GM12872 (cell line): ENCODE results near the gene FAM53A.

ENCODE experiments used
- TF ChIP-seq, protein P1 (sequence below): IDR thresholded peaks from 3 replicates; pipeline ENCODE4 v1.5.1; 2011; ENCODE audit warnings: low read depth, mild to moderate bottlenecking, low read length, moderate library complexity; ENCODE audit not compliant: insufficient read depth

FAM53A gene

DNA sequence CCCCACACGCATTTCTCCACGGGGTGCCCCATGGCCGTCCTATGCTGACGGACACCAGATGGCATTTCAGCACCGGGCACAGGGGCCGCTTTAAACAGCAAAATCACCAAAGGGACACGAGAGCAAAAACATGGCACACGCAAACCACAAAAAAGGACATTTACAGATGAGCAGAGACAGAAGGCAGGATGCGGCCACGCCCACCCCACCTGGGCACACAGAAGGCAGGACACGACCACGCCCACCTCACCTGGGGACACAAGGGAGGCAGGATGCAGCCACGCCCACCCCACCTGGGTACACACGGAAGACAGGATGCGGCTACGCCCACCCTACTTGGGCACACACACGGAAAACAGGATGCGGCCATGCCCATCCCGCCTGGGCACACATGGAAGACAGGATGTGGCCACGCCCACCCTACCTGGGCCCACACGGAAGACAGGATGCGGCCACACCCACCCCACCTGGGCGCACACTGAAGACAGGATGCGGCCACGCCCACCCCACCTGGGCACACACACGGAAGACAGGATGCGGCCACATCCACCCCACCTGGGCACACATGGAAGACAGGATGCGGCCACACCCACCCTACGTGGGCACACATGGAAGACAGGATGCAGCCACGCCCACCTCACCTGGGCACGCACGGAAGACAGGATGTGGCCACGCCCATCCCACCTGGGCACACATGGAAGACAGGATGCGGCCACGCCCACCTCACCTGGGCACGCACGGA, 69.1 kb downstream of the FAM53A start:
- TF ChIP-seq, protein P1, sequence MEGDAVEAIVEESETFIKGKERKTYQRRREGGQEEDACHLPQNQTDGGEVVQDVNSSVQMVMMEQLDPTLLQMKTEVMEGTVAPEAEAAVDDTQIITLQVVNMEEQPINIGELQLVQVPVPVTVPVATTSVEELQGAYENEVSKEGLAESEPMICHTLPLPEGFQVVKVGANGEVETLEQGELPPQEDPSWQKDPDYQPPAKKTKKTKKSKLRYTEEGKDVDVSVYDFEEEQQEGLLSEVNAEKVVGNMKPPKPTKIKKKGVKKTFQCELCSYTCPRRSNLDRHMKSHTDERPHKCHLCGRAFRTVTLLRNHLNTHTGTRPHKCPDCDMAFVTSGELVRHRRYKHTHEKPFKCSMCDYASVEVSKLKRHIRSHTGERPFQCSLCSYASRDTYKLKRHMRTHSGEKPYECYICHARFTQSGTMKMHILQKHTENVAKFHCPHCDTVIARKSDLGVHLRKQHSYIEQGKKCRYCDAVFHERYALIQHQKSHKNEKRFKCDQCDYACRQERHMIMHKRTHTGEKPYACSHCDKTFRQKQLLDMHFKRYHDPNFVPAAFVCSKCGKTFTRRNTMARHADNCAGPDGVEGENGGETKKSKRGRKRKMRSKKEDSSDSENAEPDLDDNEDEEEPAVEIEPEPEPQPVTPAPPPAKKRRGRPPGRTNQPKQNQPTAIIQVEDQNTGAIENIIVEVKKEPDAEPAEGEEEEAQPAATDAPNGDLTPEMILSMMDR = no peak

DNA sequence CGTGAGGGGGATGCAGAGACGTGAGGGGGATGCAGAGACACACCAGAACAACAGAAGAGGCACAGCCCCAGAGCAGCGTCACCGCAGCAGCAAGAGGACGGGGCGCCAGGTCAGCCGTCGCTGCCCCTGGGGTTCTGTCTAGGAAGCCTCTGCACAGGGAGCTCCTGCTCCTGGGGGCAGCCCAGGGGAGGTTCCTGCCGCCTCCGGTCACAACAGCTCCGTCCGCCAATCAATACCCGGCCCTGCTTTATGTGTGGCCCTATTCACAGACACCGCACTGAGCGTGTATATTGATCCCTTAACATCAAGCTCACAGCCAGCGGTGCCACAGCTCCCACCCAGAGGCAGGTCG, 69.6 kb downstream of the FAM53A start:
- TF ChIP-seq, protein P1 = no peak

DNA sequence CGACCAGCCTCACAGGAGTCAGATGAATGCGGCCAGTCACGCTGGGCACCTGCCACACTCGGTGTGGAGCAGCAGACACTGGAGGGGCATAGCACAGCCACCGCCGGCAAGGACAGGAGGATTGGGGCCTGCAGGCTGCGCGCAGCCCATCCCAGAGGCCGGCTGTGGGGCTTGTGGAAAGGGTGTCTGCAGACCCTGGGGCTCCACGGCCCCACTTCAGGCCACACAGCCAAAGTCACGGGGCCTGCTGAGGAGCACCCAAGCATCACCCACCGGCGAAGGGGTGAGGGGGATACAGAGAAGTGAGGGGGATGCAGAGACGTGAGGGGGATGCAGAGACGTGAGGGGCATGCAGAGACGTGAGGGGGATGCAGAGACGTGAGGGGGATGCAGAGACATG, 70.1 kb downstream of the FAM53A start:
- TF ChIP-seq, protein P1 = no peak

DNA sequence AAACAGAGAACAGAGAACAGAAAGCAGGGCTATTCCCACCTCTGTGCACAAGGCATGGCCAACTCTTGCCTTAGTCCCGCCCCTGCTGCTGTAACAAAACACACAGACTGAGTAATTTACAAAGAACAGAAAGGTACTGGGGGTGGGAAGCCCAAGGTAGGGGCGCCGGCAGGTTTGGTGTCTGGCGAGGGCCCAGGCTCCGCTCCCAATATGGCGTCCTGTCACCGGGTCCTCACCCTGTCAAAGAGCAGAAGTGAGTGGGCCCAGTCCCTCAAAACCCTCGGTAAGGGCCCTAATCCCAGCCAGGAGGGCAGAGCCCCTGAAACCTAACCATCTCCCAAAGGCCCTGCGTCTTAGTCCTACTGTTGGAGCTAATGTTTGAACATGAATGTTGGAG, 71.0 kb downstream of the FAM53A start:
- TF ChIP-seq, protein P1 = no peak

DNA sequence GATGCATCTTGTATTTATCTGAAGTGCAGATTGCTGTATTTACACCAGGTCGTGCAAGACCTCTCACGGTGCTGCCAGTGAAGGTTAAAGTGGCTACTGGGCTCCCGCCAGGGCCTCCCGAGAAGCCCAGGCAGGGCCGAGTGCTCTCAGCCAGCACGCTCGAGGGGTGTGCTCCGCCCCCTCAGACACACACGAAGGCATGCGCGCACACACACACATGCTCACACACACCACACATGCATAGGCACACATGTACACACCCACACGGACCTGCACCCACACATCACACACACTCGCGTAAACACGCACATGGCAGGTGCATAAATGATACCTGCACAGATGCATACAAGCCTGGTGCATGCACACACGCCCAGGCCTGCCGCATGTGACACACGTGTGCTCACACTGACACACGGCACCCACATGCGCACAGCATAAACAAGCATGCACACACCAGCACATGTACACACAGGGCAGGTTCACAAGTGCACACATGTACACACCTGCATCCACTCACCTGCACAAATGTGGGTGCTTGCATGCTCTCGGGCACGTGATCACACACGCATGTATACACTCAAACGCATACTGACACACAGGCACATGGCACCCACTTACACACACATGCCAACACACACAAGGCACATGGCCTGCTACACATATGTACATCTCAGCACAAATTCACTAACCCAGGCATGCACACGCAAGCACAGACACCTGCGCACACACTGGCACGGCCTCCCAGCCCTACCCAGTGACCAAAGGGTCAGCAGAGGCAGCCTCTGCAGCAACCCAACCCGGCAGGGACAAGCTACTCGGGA, 71.6 kb downstream of the FAM53A start:
- TF ChIP-seq, protein P1 = no peak

DNA sequence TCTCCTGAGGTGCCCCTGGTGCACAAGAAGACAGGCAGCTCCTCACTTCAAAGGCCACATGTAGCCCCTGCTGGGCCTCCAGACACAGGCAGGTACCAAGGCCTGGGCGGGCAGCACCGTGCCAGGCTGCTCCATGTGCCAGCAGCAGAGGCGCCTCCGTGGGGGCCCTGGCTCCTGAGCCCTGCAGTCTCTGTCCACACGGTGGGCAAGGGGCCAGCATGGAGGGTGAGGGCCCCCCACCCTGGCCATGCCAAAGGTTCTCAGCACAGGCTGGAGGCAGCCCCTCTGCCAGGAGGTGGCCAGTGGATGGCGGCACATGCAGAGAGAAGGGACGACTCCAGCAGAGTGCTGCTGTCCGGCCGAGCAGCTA, 72.6 kb downstream of the FAM53A start:
- TF ChIP-seq, protein P1 = no peak

DNA sequence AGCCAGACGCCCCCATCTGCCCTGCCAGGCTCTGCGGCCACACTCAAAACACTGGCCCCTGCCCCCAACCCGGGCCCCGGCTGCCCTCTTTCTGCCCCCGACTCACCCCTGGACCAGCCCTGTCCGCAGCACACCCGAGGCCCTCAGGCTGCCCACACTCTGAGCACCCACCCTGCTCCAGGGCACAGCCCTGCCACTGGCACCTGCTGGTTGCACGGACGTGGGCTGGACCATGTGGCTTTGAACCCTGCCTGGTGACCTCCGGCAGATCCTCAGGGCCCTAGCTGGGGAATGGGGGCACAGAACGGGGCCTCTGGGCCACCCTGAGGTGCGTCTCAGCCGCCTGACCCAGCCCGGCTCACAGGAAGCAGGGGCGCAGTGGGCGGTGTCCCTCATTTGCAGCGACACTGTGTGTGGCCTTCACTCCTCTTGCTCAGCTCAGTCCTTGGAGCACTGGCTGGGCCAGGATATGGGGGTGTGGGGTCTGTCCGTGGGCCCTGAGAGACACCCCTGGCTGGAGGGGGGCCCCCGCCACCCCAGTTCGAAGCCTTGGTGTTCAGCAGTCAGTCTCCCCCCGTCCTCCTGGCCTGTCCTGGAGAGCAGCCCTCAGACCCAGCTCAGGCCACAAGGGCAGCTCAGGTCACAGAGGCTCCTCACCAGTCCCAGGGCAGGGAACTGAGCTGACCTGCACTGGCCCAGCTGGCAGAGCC, 73.2 kb downstream of the FAM53A start:
- TF ChIP-seq, protein P1 = no peak
